ENCODE results near the gene RHOC.

Gene RHOC

DNA sequence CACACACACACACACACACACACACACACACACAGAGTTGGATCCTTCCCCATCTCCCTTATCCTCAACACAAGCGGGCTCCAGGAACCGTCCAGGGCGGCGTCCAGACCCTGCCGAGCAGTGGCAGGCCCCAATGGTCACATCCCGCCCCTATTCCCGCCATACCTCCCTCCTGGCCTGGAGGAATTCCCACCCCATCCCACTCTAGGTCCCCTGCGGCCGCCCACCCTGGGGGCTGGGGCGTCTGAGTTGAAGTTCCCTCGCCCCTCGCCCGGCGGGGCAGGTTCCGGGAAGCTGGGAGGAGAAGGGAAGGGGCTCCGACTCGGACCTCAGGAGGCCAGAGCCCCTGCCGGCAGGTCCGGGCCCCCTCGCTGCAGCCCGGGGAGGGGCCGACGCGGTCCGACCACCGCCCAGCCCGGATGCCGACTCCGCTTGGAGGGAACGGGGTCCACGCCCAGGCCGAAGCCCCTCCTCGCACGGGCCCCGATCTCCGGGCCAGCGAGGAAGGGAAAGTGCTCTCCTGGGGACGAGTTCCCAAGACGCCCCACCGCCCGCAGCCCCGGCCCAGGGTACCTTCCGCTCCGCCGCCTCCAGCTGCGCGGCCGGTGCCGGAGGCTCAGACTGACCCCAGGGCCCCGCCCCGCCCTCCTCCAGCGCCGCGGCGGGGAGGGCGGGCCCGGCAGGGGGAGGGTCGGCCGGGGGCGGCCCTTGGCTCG lies at the start of gene RHOC (continued):
- TF ChIP-seq ZSCAN18 (tag by site-specific recombination; IDR thresholded peaks at IDR 0.05) = no peak
- TF ChIP-seq, protein P1, sequence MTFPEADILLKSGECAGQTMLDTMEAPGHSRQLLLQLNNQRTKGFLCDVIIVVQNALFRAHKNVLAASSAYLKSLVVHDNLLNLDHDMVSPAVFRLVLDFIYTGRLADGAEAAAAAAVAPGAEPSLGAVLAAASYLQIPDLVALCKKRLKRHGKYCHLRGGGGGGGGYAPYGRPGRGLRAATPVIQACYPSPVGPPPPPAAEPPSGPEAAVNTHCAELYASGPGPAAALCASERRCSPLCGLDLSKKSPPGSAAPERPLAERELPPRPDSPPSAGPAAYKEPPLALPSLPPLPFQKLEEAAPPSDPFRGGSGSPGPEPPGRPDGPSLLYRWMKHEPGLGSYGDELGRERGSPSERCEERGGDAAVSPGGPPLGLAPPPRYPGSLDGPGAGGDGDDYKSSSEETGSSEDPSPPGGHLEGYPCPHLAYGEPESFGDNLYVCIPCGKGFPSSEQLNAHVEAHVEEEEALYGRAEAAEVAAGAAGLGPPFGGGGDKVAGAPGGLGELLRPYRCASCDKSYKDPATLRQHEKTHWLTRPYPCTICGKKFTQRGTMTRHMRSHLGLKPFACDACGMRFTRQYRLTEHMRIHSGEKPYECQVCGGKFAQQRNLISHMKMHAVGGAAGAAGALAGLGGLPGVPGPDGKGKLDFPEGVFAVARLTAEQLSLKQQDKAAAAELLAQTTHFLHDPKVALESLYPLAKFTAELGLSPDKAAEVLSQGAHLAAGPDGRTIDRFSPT (tag by site-specific recombination; IDR thresholded peaks at IDR 0.05) = no peak
- peak; percentile 71 for TF ChIP-seq ZNF366 (tag by site-specific recombination; conservative IDR thresholded peaks at IDR 0.05)
- TF ChIP-seq HOXC10 (CRISPR knock-in tag; IDR thresholded peaks at IDR 0.05) = no peak
- TF ChIP-seq, protein P2, sequence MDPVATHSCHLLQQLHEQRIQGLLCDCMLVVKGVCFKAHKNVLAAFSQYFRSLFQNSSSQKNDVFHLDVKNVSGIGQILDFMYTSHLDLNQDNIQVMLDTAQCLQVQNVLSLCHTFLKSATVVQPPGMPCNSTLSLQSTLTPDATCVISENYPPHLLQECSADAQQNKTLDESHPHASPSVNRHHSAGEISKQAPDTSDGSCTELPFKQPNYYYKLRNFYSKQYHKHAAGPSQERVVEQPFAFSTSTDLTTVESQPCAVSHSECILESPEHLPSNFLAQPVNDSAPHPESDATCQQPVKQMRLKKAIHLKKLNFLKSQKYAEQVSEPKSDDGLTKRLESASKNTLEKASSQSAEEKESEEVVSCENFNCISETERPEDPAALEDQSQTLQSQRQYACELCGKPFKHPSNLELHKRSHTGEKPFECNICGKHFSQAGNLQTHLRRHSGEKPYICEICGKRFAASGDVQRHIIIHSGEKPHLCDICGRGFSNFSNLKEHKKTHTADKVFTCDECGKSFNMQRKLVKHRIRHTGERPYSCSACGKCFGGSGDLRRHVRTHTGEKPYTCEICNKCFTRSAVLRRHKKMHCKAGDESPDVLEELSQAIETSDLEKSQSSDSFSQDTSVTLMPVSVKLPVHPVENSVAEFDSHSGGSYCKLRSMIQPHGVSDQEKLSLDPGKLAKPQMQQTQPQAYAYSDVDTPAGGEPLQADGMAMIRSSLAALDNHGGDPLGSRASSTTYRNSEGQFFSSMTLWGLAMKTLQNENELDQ (tag by site-specific recombination; IDR thresholded peaks at IDR 0.05; ENCODE audit: low read depth) = no peak
- TF ChIP-seq, protein P3, sequence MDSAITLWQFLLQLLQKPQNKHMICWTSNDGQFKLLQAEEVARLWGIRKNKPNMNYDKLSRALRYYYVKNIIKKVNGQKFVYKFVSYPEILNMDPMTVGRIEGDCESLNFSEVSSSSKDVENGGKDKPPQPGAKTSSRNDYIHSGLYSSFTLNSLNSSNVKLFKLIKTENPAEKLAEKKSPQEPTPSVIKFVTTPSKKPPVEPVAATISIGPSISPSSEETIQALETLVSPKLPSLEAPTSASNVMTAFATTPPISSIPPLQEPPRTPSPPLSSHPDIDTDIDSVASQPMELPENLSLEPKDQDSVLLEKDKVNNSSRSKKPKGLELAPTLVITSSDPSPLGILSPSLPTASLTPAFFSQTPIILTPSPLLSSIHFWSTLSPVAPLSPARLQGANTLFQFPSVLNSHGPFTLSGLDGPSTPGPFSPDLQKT (IDR thresholded peaks at IDR 0.05; ENCODE audit: borderline replicate concordance, low read depth, low read length) = no peak
- no peak for TF ChIP-seq PRDM6 (tag by site-specific recombination; IDR thresholded peaks at IDR 0.05)
- no peak for TF ChIP-seq ZNF830 (tag by site-specific recombination; IDR thresholded peaks at IDR 0.05; ENCODE audit: low read depth)
- no peak for TF ChIP-seq SETDB1 (IDR thresholded peaks at IDR 0.05; ENCODE audit: insufficient read length, low read length)
- peak; percentile 50 for TF ChIP-seq ZXDB (tag by site-specific recombination; IDR thresholded peaks at IDR 0.05)
- no peak for TF ChIP-seq ZNF174 (tag by site-specific recombination; IDR thresholded peaks at IDR 0.05)
- TF ChIP-seq ZNF513 (tag by site-specific recombination; IDR thresholded peaks at IDR 0.05) = no peak
- peak; percentile 80 for TF ChIP-seq ZNF600 (tag by site-specific recombination; IDR thresholded peaks at IDR 0.05)
- TF ChIP-seq TSHZ1 (tag by site-specific recombination; IDR thresholded peaks at IDR 0.05; ENCODE audit: borderline replicate concordance) = no peak
- no peak; the same call in 1 of the 2 replicates for TF ChIP-seq ZFP37 (tag by site-specific recombination; IDR thresholded peaks at IDR 0.05)
- TF ChIP-seq ZBTB26 (tag by site-specific recombination; optimal IDR thresholded peaks at IDR 0.05) = peak; percentile 9
- TF ChIP-seq MEIS1 (CRISPR knock-in tag; IDR thresholded peaks at IDR 0.05; ENCODE audit: borderline replicate concordance) = no peak
- TF ChIP-seq SP7 (tag by site-specific recombination; IDR thresholded peaks at IDR 0.05) = peak; percentile 9; the same call in 1 of the 2 replicates
- no peak for TF ChIP-seq ZNF544 (tag by site-specific recombination; IDR thresholded peaks at IDR 0.05)
- TF ChIP-seq, protein P4, sequence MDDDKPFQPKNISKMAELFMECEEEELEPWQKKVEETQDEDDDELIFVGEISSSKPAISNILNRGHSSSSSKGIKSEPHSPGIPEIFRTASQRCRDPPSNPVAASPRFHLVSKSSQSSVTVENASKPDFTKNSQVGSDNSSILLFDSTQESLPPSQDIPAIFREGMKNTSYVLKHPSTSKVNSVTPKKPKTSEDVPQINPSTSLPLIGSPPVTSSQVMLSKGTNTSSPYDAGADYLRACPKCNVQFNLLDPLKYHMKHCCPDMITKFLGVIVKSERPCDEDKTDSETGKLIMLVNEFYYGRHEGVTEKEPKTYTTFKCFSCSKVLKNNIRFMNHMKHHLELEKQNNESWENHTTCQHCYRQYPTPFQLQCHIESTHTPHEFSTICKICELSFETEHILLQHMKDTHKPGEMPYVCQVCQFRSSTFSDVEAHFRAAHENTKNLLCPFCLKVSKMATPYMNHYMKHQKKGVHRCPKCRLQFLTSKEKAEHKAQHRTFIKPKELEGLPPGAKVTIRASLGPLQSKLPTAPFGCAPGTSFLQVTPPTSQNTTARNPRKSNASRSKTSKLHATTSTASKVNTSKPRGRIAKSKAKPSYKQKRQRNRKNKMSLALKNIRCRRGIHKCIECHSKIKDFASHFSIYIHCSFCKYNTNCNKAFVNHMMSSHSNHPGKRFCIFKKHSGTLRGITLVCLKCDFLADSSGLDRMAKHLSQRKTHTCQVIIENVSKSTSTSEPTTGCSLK (tag by site-specific recombination; IDR thresholded peaks at IDR 0.05) = no peak

Data from HEK293 (cell line).